IMR-90 (cell line): ENCODE results near the gene LSM14A.

Source experiments
- BHLHE40 ChIP-seq: fragments of 150-350 bp; IDR thresholded peaks from 2 replicates; pipeline ENCODE4 v1.6.1; 2016; ENCODE audit warnings: mild to moderate bottlenecking, low read depth, low read length
- CEBPB ChIP-seq: IDR thresholded peaks from 2 replicates; pipeline ENCODE4 v1.6.1; 2012; ENCODE audit warnings: low read depth, low read length, improper control_type of control experiment
- CTCF ChIP-seq: conservative IDR thresholded peaks from 2 replicates; pipeline ENCODE4 v1.5.1; 2012; ENCODE audit warnings: mild to moderate bottlenecking, low read depth, low read length, improper control_type of control experiment
- MAZ ChIP-seq: IDR thresholded peaks from 2 replicates; pipeline ENCODE4 v1.6.1; 2012; ENCODE audit warnings: low read depth, mild to moderate bottlenecking, low read length, improper control_type of control experiment, moderate library complexity, borderline replicate concordance
- MXI1 ChIP-seq: IDR thresholded peaks from 2 replicates; pipeline ENCODE4 v1.6.1; 2012; ENCODE audit warnings: low read depth, mild to moderate bottlenecking, low read length, moderate library complexity, borderline replicate concordance
- POLR2A ChIP-seq: IDR thresholded peaks from 2 replicates; pipeline ENCODE4 v1.6.1; 2012; ENCODE audit warnings: mild to moderate bottlenecking, low read depth, low read length
- RAD21 ChIP-seq: IDR thresholded peaks from 2 replicates; pipeline ENCODE4 v1.6.1; 2012; ENCODE audit warnings: low read length, improper control_type of control experiment
- RFX5 ChIP-seq: IDR thresholded peaks from 2 replicates; pipeline ENCODE4 v1.8.0; 2012; ENCODE audit warnings: low read depth, mild to moderate bottlenecking, low read length, moderate library complexity

- TF ChIP-seq CTCF = no peak
- no peak for TF ChIP-seq POLR2A
- TF ChIP-seq BHLHE40 = no peak
- no peak for TF ChIP-seq MAZ
- no peak for TF ChIP-seq RAD21
- no peak for TF ChIP-seq MXI1
- TF ChIP-seq RFX5 = no peak
- TF ChIP-seq CEBPB = no peak
Measured at GRCh38 chr19:34182125-34182524, 9.8 kb downstream of the LSM14A start.
